Smooth muscle cell (in vitro differentiated cells): ENCODE results near the gene NGEF. TPM values are rescaled to one million over a fixed set of nuclear protein-coding genes. Genes with fewer than 3 reads are reported as not detected.

ENCODE experiments used
- DNase-seq: peaks from one replicate; lab custom pipeline; 2025; ENCODE audit not compliant: unreplicated experiment; lab: John Stamatoyannopoulos, UW
- H2AFZ ChIP-seq: fragments of 200-600 bp; sonication (generic); 2 replicates; pipeline ENCODE4 v1.6.0; 2016; ENCODE audit warnings: antibody characterized with exemption, low read depth, mild to moderate bottlenecking
- H3F3A ChIP-seq: fragments of 200-600 bp; sonication (generic); 2 replicates; pipeline ENCODE4 v1.6.0; 2017; ENCODE audit warnings: antibody characterized with exemption, low read depth
- H3K27ac ChIP-seq: fragments of 200-600 bp; sonication (generic); 2 replicates; pipeline ENCODE4 v1.5.1; 2016; ENCODE audit warnings: low read depth, mild to moderate bottlenecking
- H3K27me3 ChIP-seq: fragments of 200-600 bp; sonication (generic); 2 replicates; pipeline ENCODE4 v1.6.1; 2016; ENCODE audit warnings: low read depth, mild to moderate bottlenecking
- H3K36me3 ChIP-seq: fragments of 200-600 bp; sonication (generic); 2 replicates; pipeline ENCODE4 v1.5.1; 2016; ENCODE audit warnings: low read depth
- H3K4me1 ChIP-seq: fragments of 200-600 bp; sonication (generic); 2 replicates; pipeline ENCODE4 v1.5.1; 2016; ENCODE audit warnings: low read depth
- H3K4me2 ChIP-seq: fragments of 200-600 bp; sonication (generic); 2 replicates; pipeline ENCODE4 v1.6.0; 2016; ENCODE audit warnings: mild to moderate bottlenecking
- H3K4me3 ChIP-seq: fragments of 200-600 bp; sonication (generic); 2 replicates; pipeline ENCODE4 v1.5.1; 2016; ENCODE audit warnings: mild to moderate bottlenecking
- H3K79me2 ChIP-seq: fragments of 200-600 bp; sonication (generic); 2 replicates; pipeline ENCODE4 v1.6.0; 2016; ENCODE audit warnings: low read depth, mild to moderate bottlenecking
- H3K9ac ChIP-seq: fragments of 200-600 bp; sonication (generic); 2 replicates; pipeline ENCODE4 v1.6.0; 2016; ENCODE audit warnings: low read depth
- H3K9me3 ChIP-seq: fragments of 200-600 bp; sonication (generic); replicated peaks from 2 replicates; pipeline ENCODE4 v1.5.1; 2016; ENCODE audit warnings: low read depth
- H4K20me1 ChIP-seq: fragments of 200-600 bp; sonication (generic); 2 replicates; pipeline ENCODE4 v1.6.0; 2016; ENCODE audit warnings: low read depth
- CTCF ChIP-seq: fragments of 200-600 bp; sonication (generic); IDR thresholded peaks from 2 replicates; pipeline ENCODE4 v1.5.1; 2017; ENCODE audit warnings: borderline replicate concordance, mild to moderate bottlenecking, antibody characterized with exemption; ENCODE audit not compliant: insufficient read depth, poor library complexity, severe bottlenecking
- whole genome bisulfite sequencing: methylation state at CpG from one replicate; pipeline ENCODE4 v1.1.7; 2016; ENCODE audit warnings: low lambda C conversion rate; 5-methylcytosine and 5-hydroxymethylcytosine counted together
- polyA plus RNA-seq: library from polyadenylated mRNA; unstranded; fragments of >200 nt; fragmentation: Nextera tagmentation; extraction: Ambion mirVana; gene quantifications from 2 replicates; pipeline ENCODE4 v1.2.1, GENCODE V29; 2016
- total RNA-seq: library from RNA; depleted of rRNA; stranded (reverse); fragments of >200 nt; gene quantifications from 2 replicates; pipeline ENCODE4 v1.2.3, GENCODE V29; 2014

NGEF gene
- total and polyA plus RNA-seq, 2 experiments from 2014 or later = 0.09 TPM; not detected in 1

- H2AFZ ChIP-seq = no peak overlapping the region
- H3K4me1 ChIP-seq = no peaks in the 10 kb centered on the region
- H3K4me3 ChIP-seq = no peak overlapping the region
- no peak for DNase-seq
- no peaks in the 10 kb centered on the region for H3K79me2 ChIP-seq
- H3K9me3 ChIP-seq = no peaks in the 10 kb centered on the region
- no peaks in the 10 kb centered on the region for H3K27me3 ChIP-seq
- TF ChIP-seq CTCF = no peak
- no peaks in the 10 kb centered on the region for H3K36me3 ChIP-seq
- no peak overlapping the region for H3K9ac ChIP-seq
- WGBS = 68% methylated on average over 15 of the region's 15 CpGs
- no peaks in the 10 kb centered on the region for H3F3A ChIP-seq
- no peaks in the 10 kb centered on the region for H4K20me1 ChIP-seq
- no peak overlapping the region for H3K27ac ChIP-seq
- H3K4me2 ChIP-seq = no peak overlapping the region
These were observed 143.7 kb downstream of the NGEF start for GRCh38 chr2:232869138-232870017.

GRCh38 chr2:232866104-232866503 is 147.0 kb downstream of the NGEF start:
- no peaks in the 10 kb centered on the region for H3K27me3 ChIP-seq
- no peak for DNase-seq
- no peaks in the 10 kb centered on the region for H3K79me2 ChIP-seq
- 89% methylated on average over 4 of the region's 4 CpGs for WGBS
- no peaks in the 10 kb centered on the region for H3F3A ChIP-seq
- no peak overlapping the region for H3K9ac ChIP-seq
- H4K20me1 ChIP-seq = no peaks in the 10 kb centered on the region
- no peaks in the 10 kb centered on the region for H3K4me1 ChIP-seq
- no peak overlapping the region for H2AFZ ChIP-seq
- no peak for TF ChIP-seq CTCF
- no peak overlapping the region for H3K4me2 ChIP-seq
- H3K4me3 ChIP-seq = no peak overlapping the region
- H3K27ac ChIP-seq = no peak overlapping the region
- H3K9me3 ChIP-seq = no peaks in the 10 kb centered on the region
- no peaks in the 10 kb centered on the region for H3K36me3 ChIP-seq

- Histone ChIP-seq H4K20me1 (no peaks in the 10 kb centered on the region), H3K27me3 (no peaks in the 10 kb centered on the region), H3K4me3 (no peak overlapping the region), H3K36me3 (no peaks in the 10 kb centered on the region), H2AFZ (no peak overlapping the region), H3K27ac (no peak overlapping the region), H3K9ac (no peak overlapping the region), H3K79me2 (no peaks in the 10 kb centered on the region), H3K4me1 (no peaks in the 10 kb centered on the region), H3F3A (no peaks in the 10 kb centered on the region), H3K9me3 (no peaks in the 10 kb centered on the region), H3K4me2 (no peak overlapping the region)
- TF ChIP-seq CTCF = no peak
- DNase-seq = no peak
- 96% methylated on average over 1 of the region's 1 CpG for WGBS
These were observed 147.9 kb downstream of the NGEF start for GRCh38 chr2:232865165-232865564.

- Histone ChIP-seq H4K20me1 (no peaks in the 10 kb centered on the region), H3K4me2 (no peak overlapping the region), H2AFZ (no peak overlapping the region), H3K27ac (no peak overlapping the region), H3F3A (no peaks in the 10 kb centered on the region), H3K9ac (no peak overlapping the region), H3K27me3 (no peaks in the 10 kb centered on the region), H3K4me3 (no peak overlapping the region), H3K4me1 (no peaks in the 10 kb centered on the region), H3K36me3 (no peaks in the 10 kb centered on the region), H3K79me2 (no peaks in the 10 kb centered on the region), H3K9me3 (no peaks in the 10 kb centered on the region)
- DNase-seq = no peak
- no peak for TF ChIP-seq CTCF
- 93% methylated on average over 2 of the region's 2 CpGs for WGBS
These were observed 149.1 kb downstream of the NGEF start for GRCh38 chr2:232863996-232864395.
